GM21723 (cell line): ENCODE data around the gene CARS2.
"Not testable (repeated sequence)": the region's sequence is repeated elsewhere in the genome, so short reads cannot be mapped to it uniquely, and the experiment has no call there.

Source experiments
- ATAC-seq: cut with Tn5 transposase; IDR thresholded peaks from one replicate; pipeline ENCODE4 v1.9.1; 2021; ENCODE audit warnings: mild to moderate bottlenecking, moderate library complexity; ENCODE audit not compliant: unreplicated experiment

CARS2 gene

GRCh38 chr13:110640591-110641029 lies 65.3 kb downstream of the CARS2 start:
- ATAC-seq = no peak

GRCh38 chr13:110639935-110640334 lies 66.0 kb downstream of the CARS2 start:
- ATAC-seq = no peak

GRCh38 chr13:110638814-110639806 lies 66.8 kb downstream of the CARS2 start:
- ATAC-seq = no peak

GRCh38 chr13:110638257-110638656 lies 67.7 kb downstream of the CARS2 start:
- ATAC-seq = no peak

- ATAC-seq = no peak
Observed at GRCh38 chr13:110637747-110638146, 68.2 kb downstream of the CARS2 start.

- no peak for ATAC-seq
Observed at GRCh38 chr13:110637275-110637674, 68.6 kb downstream of the CARS2 start.

- no peak for ATAC-seq
Observed at GRCh38 chr13:110636701-110637201, 69.2 kb downstream of the CARS2 start.

- no peak for ATAC-seq
Observed at GRCh38 chr13:110636053-110636475, 69.9 kb downstream of the CARS2 start.

- ATAC-seq = no peak
Observed at GRCh38 chr13:110635405-110636002, 70.4 kb downstream of the CARS2 start.

- ATAC-seq = no peak
Observed at GRCh38 chr13:110634558-110634957, 71.4 kb downstream of the CARS2 start.

- ATAC-seq = no peak
Observed at GRCh38 chr13:110633776-110634175, 72.1 kb downstream of the CARS2 start.

GRCh38 chr13:110632255-110632654 lies 73.7 kb downstream of the CARS2 start:
- ATAC-seq = not testable (repeated sequence)

- ATAC-seq = no peak
Observed at GRCh38 chr13:110630566-110631119, 75.3 kb downstream of the CARS2 start.

- no peak for ATAC-seq
Observed at GRCh38 chr13:110629735-110630134, 76.2 kb downstream of the CARS2 start.

- ATAC-seq = no peak
Observed at GRCh38 chr13:110628952-110629701, 76.8 kb downstream of the CARS2 start.

GRCh38 chr13:110628477-110628793 lies 77.5 kb downstream of the CARS2 start:
- ATAC-seq = no peak

GRCh38 chr13:110627761-110628476 lies 78.0 kb downstream of the CARS2 start:
- ATAC-seq = no peak

GRCh38 chr13:110627351-110627750 lies 78.6 kb downstream of the CARS2 start:
- ATAC-seq = no peak

- no peak for ATAC-seq
Observed at GRCh38 chr13:110626521-110626920, 79.4 kb downstream of the CARS2 start.

GRCh38 chr13:110625771-110626321 lies 80.1 kb downstream of the CARS2 start:
- no peak for ATAC-seq
